Activated CD8-positive, alpha-beta T cell treated with anti-CD3 and anti-CD28 coated beads, Interleukin-2, amount 10 ng/mL, durations not matched to agents 7 days and 5 days (primary cell): ENCODE measurements around the gene FRMD4B. TPM values are rescaled to one million over a fixed set of nuclear protein-coding genes. Genes with fewer than 3 reads are reported as not detected.

Experiments used
- ATAC-seq: fragments of 150-1000 bp; cut with Tn5 transposase; one replicate; pipeline ENCODE4 v1.10.0; 2021; ENCODE audit warnings: moderate library complexity
- CTCF ChIA-PET: fragments of 350-600 bp; sonication (Branson Sonifier 250); formaldehyde crosslinking; loops from one replicate; lab custom pipeline; 2021; ENCODE audit warnings: antibody characterized with exemption; lab: Charles Lee
- POLR2A ChIA-PET: fragments of 350-600 bp; sonication (Branson Sonifier 250); formaldehyde crosslinking; loops from one replicate; lab custom pipeline; 2021; ENCODE audit warnings: antibody characterized with exemption; lab: Charles Lee
- DNase-seq: peaks from one replicate; pipeline ENCODE4 v3.0.0-alpha.2; 2020
- H3K27ac Mint-ChIP-seq: one replicate; pipeline ENCODE4 v1.8.0; 2021; ENCODE audit warnings: mild to moderate bottlenecking, mixed read lengths
- H3K27me3 Mint-ChIP-seq: one replicate; pipeline ENCODE4 v1.8.0; 2021; ENCODE audit warnings: low read depth, mixed read lengths
- H3K36me3 Mint-ChIP-seq: one replicate; pipeline ENCODE4 v1.8.0; 2021; ENCODE audit warnings: low read depth, mixed read lengths
- H3K4me1 Mint-ChIP-seq: one replicate; pipeline ENCODE4 v1.8.0; 2021; ENCODE audit warnings: low read depth, mixed read lengths
- H3K4me3 Mint-ChIP-seq: one replicate; pipeline ENCODE4 v1.8.0; 2021; ENCODE audit warnings: mild to moderate bottlenecking, mixed read lengths
- H3K9me3 Mint-ChIP-seq: one replicate; pipeline ENCODE4 v1.8.0; 2022; ENCODE audit warnings: mixed read lengths; ENCODE audit not compliant: insufficient read depth
- total RNA-seq, 2 experiments: library from RNA; stranded (reverse); gene quantifications; one replicate each; pipeline ENCODE4 v1.2.3, GENCODE V29; 2021

Gene FRMD4B
- total RNA-seq, 2 experiments from 2014 or later: 7.7 to 8.2 TPM

- CTCF ChIA-PET: no interaction called here
- no peaks in the 10 kb centered on the region for H3K4me1 Mint-ChIP-seq
- no peaks in the 10 kb centered on the region for H3K36me3 Mint-ChIP-seq
- ATAC-seq (no peak), DNase-seq (no peak)
- POLR2A ChIA-PET: no interaction called here
- no peak overlapping the region for H3K27ac Mint-ChIP-seq
- H3K27me3 Mint-ChIP-seq: peaks cover 22% of the 10 kb centered on the region
- no peak overlapping the region for H3K4me3 Mint-ChIP-seq
- H3K9me3 Mint-ChIP-seq: no peaks in the 10 kb centered on the region
These were observed 14.8 kb upstream of the FRMD4B start for GRCh38 chr3:69400683-69401082.

GRCh38 chr3:69392850-69393249 lies 7.0 kb upstream of the FRMD4B start:
- no peaks in the 10 kb centered on the region for H3K9me3 Mint-ChIP-seq
- no peaks in the 10 kb centered on the region for H3K36me3 Mint-ChIP-seq
- DNase-seq (no peak), ATAC-seq (no peak)
- H3K27ac Mint-ChIP-seq: no peak overlapping the region
- ChIA-PET POLR2A (no interaction called here), CTCF (interaction anchor here (0.9 kb wide), 1 partner anchor 17 kb away, joined by 3 read pairs; no protein-coding TSS in a partner anchor)
- H3K27me3 Mint-ChIP-seq: peaks cover 30% of the 10 kb centered on the region
- H3K4me3 Mint-ChIP-seq: no peak overlapping the region
- H3K4me1 Mint-ChIP-seq: no peaks in the 10 kb centered on the region

DNA sequence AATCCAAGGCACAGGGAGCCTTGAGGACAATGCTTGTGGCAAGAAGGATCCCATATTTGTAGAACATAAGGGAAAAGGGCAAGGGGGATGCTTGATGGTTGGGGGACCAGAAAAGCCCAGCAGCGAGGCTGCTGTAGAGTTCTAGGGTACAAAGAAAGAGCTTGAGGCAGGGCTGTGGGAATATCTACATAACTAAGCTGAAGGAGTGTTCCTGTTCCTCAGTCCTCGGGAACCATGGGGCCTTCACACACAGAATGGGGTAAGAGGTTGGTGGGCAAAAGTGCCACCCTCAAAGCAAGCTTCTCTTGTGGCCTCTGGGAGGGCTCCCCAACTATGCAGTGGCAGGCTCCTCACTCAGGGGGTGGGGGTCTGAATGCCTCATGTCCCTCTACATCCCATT lies 6.5 kb upstream of the FRMD4B start:
- Mint-ChIP-seq H3K27me3 (peaks cover 34% of the 10 kb centered on the region), H3K9me3 (no peaks in the 10 kb centered on the region), H3K4me1 (no peaks in the 10 kb centered on the region), H3K27ac (no peak overlapping the region), H3K4me3 (no peak overlapping the region), H3K36me3 (no peaks in the 10 kb centered on the region)
- CTCF ChIA-PET: interaction anchor here (0.9 kb wide), 1 partner anchor 17 kb away, joined by 3 read pairs; no protein-coding TSS in a partner anchor
- DNase-seq (no peak), ATAC-seq (no peak)
- POLR2A ChIA-PET: no interaction called here

GRCh38 chr3:69391554-69391953 lies 5.7 kb upstream of the FRMD4B start:
- ChIA-PET CTCF (no interaction called here), POLR2A (no interaction called here)
- Mint-ChIP-seq H3K27ac (no peak overlapping the region), H3K4me3 (no peak overlapping the region), H3K27me3 (peaks cover 40% of the 10 kb centered on the region), H3K4me1 (peaks cover 3% of the 10 kb centered on the region), H3K9me3 (no peaks in the 10 kb centered on the region), H3K36me3 (no peaks in the 10 kb centered on the region)
- DNase-seq: no peak
- ATAC-seq: no peak

DNA sequence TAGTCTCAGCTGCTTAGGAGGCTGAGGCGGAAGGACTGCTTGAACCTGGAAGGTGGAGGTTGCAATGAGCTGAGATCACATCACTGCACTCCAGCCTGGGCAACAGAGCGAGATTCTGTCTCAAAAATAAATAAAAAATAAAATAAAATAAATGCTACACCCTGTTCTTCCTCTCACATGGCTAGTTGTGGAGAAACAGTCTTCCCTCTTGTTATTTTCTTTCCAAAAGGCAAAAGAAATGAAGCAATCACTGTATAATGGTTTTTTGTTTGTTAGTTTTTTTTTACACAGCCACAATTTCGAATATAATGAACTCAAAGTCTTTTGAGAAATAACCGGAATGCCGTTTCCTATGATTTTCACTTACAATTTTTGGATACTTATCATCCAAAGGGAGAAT lies 4.9 kb upstream of the FRMD4B start:
- H3K36me3 Mint-ChIP-seq: no peaks in the 10 kb centered on the region
- no peak for ATAC-seq
- peaks cover 9% of the 10 kb centered on the region for H3K4me1 Mint-ChIP-seq
- POLR2A ChIA-PET: no interaction called here
- no peak for DNase-seq
- peaks cover 44% of the 10 kb centered on the region for H3K27me3 Mint-ChIP-seq
- no peak overlapping the region for H3K27ac Mint-ChIP-seq
- CTCF ChIA-PET: no interaction called here
- no peak overlapping the region for H3K4me3 Mint-ChIP-seq
- no peaks in the 10 kb centered on the region for H3K9me3 Mint-ChIP-seq

- H3K9me3 Mint-ChIP-seq: no peaks in the 10 kb centered on the region
- peaks cover 19% of the 10 kb centered on the region for H3K4me1 Mint-ChIP-seq
- ATAC-seq (no peak), DNase-seq (no peak)
- no peaks in the 10 kb centered on the region for H3K36me3 Mint-ChIP-seq
- peaks cover 51% of the 10 kb centered on the region for H3K27me3 Mint-ChIP-seq
- no peak overlapping the region for H3K4me3 Mint-ChIP-seq
- ChIA-PET CTCF (interaction anchor here (0.6 to 1.9 kb wide), 3 partner anchors 16 to 20 kb away, joined by 3 to 4 read pairs (median 4); no protein-coding TSS in a partner anchor), POLR2A (no interaction called here)
- H3K27ac Mint-ChIP-seq: no peak overlapping the region
These were observed 3.8 kb upstream of the FRMD4B start for GRCh38 chr3:69389520-69390248.

DNA sequence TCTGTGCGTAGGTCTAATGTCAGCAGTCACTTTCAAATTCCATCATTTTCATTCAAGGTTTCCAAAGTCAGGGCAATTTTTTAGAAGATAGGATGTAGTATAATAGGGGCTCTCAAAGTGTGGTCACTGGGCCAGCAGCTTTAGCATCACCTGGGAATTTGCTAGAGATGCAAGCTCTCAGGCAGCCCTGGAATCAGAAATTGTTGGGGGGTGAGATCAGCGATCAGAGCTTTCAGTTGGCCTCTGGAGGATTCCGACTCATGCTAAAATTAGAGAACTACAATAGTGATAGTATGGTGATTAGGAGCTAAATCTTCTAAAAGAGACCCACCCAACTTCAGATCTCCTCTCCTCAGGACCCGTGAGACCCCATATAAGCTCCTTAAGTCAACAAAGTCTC lies 2.4 kb upstream of the FRMD4B start:
- Mint-ChIP-seq H3K4me1 (peaks cover 20% of the 10 kb centered on the region), H3K9me3 (no peaks in the 10 kb centered on the region), H3K27me3 (peaks cover 61% of the 10 kb centered on the region), H3K4me3 (no peak overlapping the region), H3K27ac (no peak overlapping the region), H3K36me3 (no peaks in the 10 kb centered on the region)
- ChIA-PET CTCF (interaction anchor here (0.9 to 1.9 kb wide), 6 partner anchors 9 to 267 kb away, joined by 3 to 5 read pairs (median 4); no protein-coding TSS in a partner anchor), POLR2A (no interaction called here)
- ATAC-seq: no peak
- no peak for DNase-seq

GRCh38 chr3:69386556-69387385 lies 883 bp upstream of the FRMD4B start:
- ChIA-PET CTCF (interaction anchor here (0.6 to 2.9 kb wide), 6 partner anchors 24 to 225 kb away, joined by 3 to 19 read pairs (median 6); no protein-coding TSS in a partner anchor), POLR2A (no interaction called here)
- Mint-ChIP-seq H3K4me1 (peaks cover 20% of the 10 kb centered on the region), H3K27me3 (peaks cover 63% of the 10 kb centered on the region), H3K36me3 (no peaks in the 10 kb centered on the region), H3K9me3 (no peaks in the 10 kb centered on the region), H3K4me3 (peak overlapping the region; percentile 60), H3K27ac (no peak overlapping the region)
- ATAC-seq (no peak), DNase-seq (no peak)

GRCh38 chr3:69385123-69385722 lies 665 bp downstream of the FRMD4B start:
- ATAC-seq (no peak), DNase-seq (no peak)
- POLR2A ChIA-PET: no interaction called here
- no peaks in the 10 kb centered on the region for H3K9me3 Mint-ChIP-seq
- peaks cover 67% of the 10 kb centered on the region for H3K27me3 Mint-ChIP-seq
- peaks cover 20% of the 10 kb centered on the region for H3K4me1 Mint-ChIP-seq
- no peak overlapping the region for H3K27ac Mint-ChIP-seq
- CTCF ChIA-PET: interaction anchor here (0.8 to 2.9 kb wide), 5 partner anchors 14 to 266 kb away, joined by 3 to 19 read pairs (median 8); no protein-coding TSS in a partner anchor
- peak overlapping the region; percentile 60 for H3K4me3 Mint-ChIP-seq
- no peaks in the 10 kb centered on the region for H3K36me3 Mint-ChIP-seq

GRCh38 chr3:69384326-69384725 lies 1.6 kb downstream of the FRMD4B start:
- peaks cover 20% of the 10 kb centered on the region for H3K4me1 Mint-ChIP-seq
- ChIA-PET CTCF (interaction anchor here (2.9 kb wide), 1 partner anchor 58 kb away, joined by 8 read pairs; no protein-coding TSS in a partner anchor), POLR2A (no interaction called here)
- no peaks in the 10 kb centered on the region for H3K36me3 Mint-ChIP-seq
- ATAC-seq (no peak), DNase-seq (no peak)
- no peak overlapping the region for H3K4me3 Mint-ChIP-seq
- no peaks in the 10 kb centered on the region for H3K9me3 Mint-ChIP-seq
- peaks cover 64% of the 10 kb centered on the region for H3K27me3 Mint-ChIP-seq
- H3K27ac Mint-ChIP-seq: no peak overlapping the region

GRCh38 chr3:69379661-69380060 lies 6.2 kb downstream of the FRMD4B start:
- POLR2A ChIA-PET: no interaction called here
- DNase-seq: no peak
- Mint-ChIP-seq H3K27ac (no peak overlapping the region), H3K36me3 (no peaks in the 10 kb centered on the region), H3K4me3 (no peak overlapping the region), H3K27me3 (peaks cover 45% of the 10 kb centered on the region), H3K9me3 (no peaks in the 10 kb centered on the region), H3K4me1 (peaks cover under 1% of the 10 kb centered on the region)
- CTCF ChIA-PET: interaction anchor here (1.4 kb wide), 1 partner anchor 8 kb away, joined by 4 read pairs; no protein-coding TSS in a partner anchor
- ATAC-seq: no peak
